HL-60 (cell line): Measurements from ENCODE around the gene NPSR1.

Experiments
- GABPA ChIP-seq: IDR thresholded peaks from 2 replicates; pipeline ENCODE4 v1.6.1; 2012; ENCODE audit warnings: low read depth
- POLR2AphosphoS5 ChIP-seq: IDR thresholded peaks from 2 replicates; pipeline ENCODE4 v1.6.1; 2012; ENCODE audit warnings: low read depth
- SPI1 ChIP-seq: IDR thresholded peaks from 2 replicates; pipeline ENCODE4 v1.6.1; 2012; ENCODE audit warnings: low read depth, mild to moderate bottlenecking, borderline replicate concordance
- TF ChIP-seq, protein P1 (sequence below): IDR thresholded peaks from one replicate; pipeline ENCODE4 v1.5.1; 2011; ENCODE audit warnings: low read length, control low read depth, inconsistent platforms; ENCODE audit not compliant: insufficient read depth
- TF ChIP-seq, protein P2 (sequence below): IDR thresholded peaks from 2 replicates; pipeline ENCODE4 v1.6.1; 2012; ENCODE audit warnings: low read depth; ENCODE audit not compliant: insufficient replicate concordance

DNA sequence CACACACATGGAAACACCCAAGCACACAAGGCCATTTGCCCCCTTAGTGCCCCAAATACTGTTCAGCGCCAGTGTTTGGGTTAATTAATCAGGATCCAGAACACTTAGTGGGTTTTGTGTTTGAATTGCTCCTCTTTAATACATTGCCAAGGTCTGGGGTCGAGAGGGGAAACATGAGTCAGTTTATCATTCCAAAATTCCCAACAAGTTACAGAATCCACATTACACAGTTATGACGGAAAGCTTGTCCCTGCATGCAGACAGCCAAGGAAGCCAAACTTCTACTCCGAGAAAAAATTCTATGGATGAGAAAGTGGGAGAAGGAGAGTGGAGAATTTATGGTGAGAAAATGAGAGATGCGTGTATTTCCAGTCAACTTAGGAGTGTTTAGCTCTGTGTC, 189.0 kb downstream of the NPSR1 start:
- TF ChIP-seq SPI1: no peak
- TF ChIP-seq, protein P1, sequence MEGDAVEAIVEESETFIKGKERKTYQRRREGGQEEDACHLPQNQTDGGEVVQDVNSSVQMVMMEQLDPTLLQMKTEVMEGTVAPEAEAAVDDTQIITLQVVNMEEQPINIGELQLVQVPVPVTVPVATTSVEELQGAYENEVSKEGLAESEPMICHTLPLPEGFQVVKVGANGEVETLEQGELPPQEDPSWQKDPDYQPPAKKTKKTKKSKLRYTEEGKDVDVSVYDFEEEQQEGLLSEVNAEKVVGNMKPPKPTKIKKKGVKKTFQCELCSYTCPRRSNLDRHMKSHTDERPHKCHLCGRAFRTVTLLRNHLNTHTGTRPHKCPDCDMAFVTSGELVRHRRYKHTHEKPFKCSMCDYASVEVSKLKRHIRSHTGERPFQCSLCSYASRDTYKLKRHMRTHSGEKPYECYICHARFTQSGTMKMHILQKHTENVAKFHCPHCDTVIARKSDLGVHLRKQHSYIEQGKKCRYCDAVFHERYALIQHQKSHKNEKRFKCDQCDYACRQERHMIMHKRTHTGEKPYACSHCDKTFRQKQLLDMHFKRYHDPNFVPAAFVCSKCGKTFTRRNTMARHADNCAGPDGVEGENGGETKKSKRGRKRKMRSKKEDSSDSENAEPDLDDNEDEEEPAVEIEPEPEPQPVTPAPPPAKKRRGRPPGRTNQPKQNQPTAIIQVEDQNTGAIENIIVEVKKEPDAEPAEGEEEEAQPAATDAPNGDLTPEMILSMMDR: no peak
- TF ChIP-seq POLR2AphosphoS5: no peak
- TF ChIP-seq, protein P2, sequence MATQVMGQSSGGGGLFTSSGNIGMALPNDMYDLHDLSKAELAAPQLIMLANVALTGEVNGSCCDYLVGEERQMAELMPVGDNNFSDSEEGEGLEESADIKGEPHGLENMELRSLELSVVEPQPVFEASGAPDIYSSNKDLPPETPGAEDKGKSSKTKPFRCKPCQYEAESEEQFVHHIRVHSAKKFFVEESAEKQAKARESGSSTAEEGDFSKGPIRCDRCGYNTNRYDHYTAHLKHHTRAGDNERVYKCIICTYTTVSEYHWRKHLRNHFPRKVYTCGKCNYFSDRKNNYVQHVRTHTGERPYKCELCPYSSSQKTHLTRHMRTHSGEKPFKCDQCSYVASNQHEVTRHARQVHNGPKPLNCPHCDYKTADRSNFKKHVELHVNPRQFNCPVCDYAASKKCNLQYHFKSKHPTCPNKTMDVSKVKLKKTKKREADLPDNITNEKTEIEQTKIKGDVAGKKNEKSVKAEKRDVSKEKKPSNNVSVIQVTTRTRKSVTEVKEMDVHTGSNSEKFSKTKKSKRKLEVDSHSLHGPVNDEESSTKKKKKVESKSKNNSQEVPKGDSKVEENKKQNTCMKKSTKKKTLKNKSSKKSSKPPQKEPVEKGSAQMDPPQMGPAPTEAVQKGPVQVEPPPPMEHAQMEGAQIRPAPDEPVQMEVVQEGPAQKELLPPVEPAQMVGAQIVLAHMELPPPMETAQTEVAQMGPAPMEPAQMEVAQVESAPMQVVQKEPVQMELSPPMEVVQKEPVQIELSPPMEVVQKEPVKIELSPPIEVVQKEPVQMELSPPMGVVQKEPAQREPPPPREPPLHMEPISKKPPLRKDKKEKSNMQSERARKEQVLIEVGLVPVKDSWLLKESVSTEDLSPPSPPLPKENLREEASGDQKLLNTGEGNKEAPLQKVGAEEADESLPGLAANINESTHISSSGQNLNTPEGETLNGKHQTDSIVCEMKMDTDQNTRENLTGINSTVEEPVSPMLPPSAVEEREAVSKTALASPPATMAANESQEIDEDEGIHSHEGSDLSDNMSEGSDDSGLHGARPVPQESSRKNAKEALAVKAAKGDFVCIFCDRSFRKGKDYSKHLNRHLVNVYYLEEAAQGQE: no peak
- no peak for TF ChIP-seq GABPA
